ENCODE results near the gene SERPIND1.

- no peak for TF ChIP-seq POLR2A (IDR thresholded peaks at IDR 0.05)
- TF ChIP-seq, protein P1, sequence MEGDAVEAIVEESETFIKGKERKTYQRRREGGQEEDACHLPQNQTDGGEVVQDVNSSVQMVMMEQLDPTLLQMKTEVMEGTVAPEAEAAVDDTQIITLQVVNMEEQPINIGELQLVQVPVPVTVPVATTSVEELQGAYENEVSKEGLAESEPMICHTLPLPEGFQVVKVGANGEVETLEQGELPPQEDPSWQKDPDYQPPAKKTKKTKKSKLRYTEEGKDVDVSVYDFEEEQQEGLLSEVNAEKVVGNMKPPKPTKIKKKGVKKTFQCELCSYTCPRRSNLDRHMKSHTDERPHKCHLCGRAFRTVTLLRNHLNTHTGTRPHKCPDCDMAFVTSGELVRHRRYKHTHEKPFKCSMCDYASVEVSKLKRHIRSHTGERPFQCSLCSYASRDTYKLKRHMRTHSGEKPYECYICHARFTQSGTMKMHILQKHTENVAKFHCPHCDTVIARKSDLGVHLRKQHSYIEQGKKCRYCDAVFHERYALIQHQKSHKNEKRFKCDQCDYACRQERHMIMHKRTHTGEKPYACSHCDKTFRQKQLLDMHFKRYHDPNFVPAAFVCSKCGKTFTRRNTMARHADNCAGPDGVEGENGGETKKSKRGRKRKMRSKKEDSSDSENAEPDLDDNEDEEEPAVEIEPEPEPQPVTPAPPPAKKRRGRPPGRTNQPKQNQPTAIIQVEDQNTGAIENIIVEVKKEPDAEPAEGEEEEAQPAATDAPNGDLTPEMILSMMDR (IDR thresholded peaks at IDR 0.05) = no peak
These were observed 32.8 kb upstream of the SERPIND1 start for GRCh38 chr22:20741008-20741633.

Data from upper lobe of left lung (tissue), 4 donors.